GM23338 (cell line): ENCODE results near the gene TMEM163. TPM values are rescaled to one million over a fixed set of nuclear protein-coding genes. Genes with fewer than 3 reads are reported as not detected.

Source experiments
- ATAC-seq: fragments of 200-7000 bp; cut with Tn5 transposase; 3 replicates; pipeline ENCODE4 v1.9.1; 2020
- DNase-seq: peaks from one replicate; pipeline ENCODE4 v3.0.0-alpha.2; 2015; ENCODE audit warnings: low spot score
- H2AFZ ChIP-seq: fragments of 200-600 bp; sonication (generic); 2 replicates; pipeline ENCODE4 v1.8.0; 2016; ENCODE audit warnings: antibody characterized with exemption, mild to moderate bottlenecking, moderate library complexity
- H3F3A ChIP-seq: fragments of 200-600 bp; sonication (generic); replicated peaks from 2 replicates; pipeline ENCODE4 v1.8.0; 2017; ENCODE audit warnings: antibody characterized with exemption, mixed run types, low read depth
- H3K27ac ChIP-seq: fragments of 200-600 bp; sonication (generic); 2 replicates; pipeline ENCODE4 v1.6.1; 2016; ENCODE audit warnings: low read depth
- H3K27me3 ChIP-seq: fragments of 200-600 bp; sonication (generic); 2 replicates; pipeline ENCODE4 v1.8.0; 2016; ENCODE audit warnings: mild to moderate bottlenecking, mixed run types, moderate library complexity; ENCODE audit not compliant: insufficient read depth
- H3K36me3 ChIP-seq: fragments of 200-600 bp; sonication (generic); 2 replicates; pipeline ENCODE4 v1.8.0; 2016; ENCODE audit warnings: mild to moderate bottlenecking; ENCODE audit not compliant: insufficient read depth
- H3K4me1 ChIP-seq: fragments of 200-600 bp; sonication (generic); 2 replicates; pipeline ENCODE4 v1.8.0; 2016; ENCODE audit warnings: mild to moderate bottlenecking, moderate library complexity; ENCODE audit not compliant: insufficient read depth
- H3K4me2 ChIP-seq: fragments of 200-600 bp; sonication (generic); 2 replicates; pipeline ENCODE4 v1.7.1; 2017; ENCODE audit warnings: mixed run types
- H3K4me3 ChIP-seq: fragments of 200-600 bp; sonication (generic); 2 replicates; pipeline ENCODE4 v1.6.1; 2016; ENCODE audit warnings: mixed run types
- H3K79me2 ChIP-seq: fragments of 200-600 bp; sonication (generic); replicated peaks from 2 replicates; pipeline ENCODE4 v1.8.0; 2017; ENCODE audit warnings: mild to moderate bottlenecking; ENCODE audit not compliant: insufficient read depth
- H3K9me2 ChIP-seq: fragments of 200-600 bp; sonication (generic); 2 replicates; pipeline ENCODE4 v1.8.0; 2017; ENCODE audit not compliant: insufficient read depth
- H4K20me1 ChIP-seq: fragments of 200-600 bp; sonication (generic); replicated peaks from 2 replicates; pipeline ENCODE4 v1.8.0; 2017; ENCODE audit warnings: mild to moderate bottlenecking; ENCODE audit not compliant: insufficient read depth
- H3K27ac Mint-ChIP-seq: 2 replicates; pipeline ENCODE4 v1.8.0; 2020; ENCODE audit warnings: inconsistent platforms, mild to moderate bottlenecking, moderate library complexity, mixed read lengths
- H3K27me3 Mint-ChIP-seq: 3 replicates; pipeline ENCODE4 v1.8.0; 2022; ENCODE audit warnings: low read depth, mild to moderate bottlenecking, moderate library complexity, mixed read lengths, inconsistent platforms; ENCODE audit not compliant: insufficient read depth, poor library complexity
- H3K36me3 Mint-ChIP-seq: 3 replicates; pipeline ENCODE4 v1.8.0; 2021; ENCODE audit warnings: low read depth, mild to moderate bottlenecking, inconsistent platforms, moderate library complexity, mixed read lengths
- H3K4me1 Mint-ChIP-seq: 3 replicates; pipeline ENCODE4 v1.8.0; 2020; ENCODE audit warnings: mild to moderate bottlenecking, inconsistent platforms, mixed read lengths
- H3K4me3 Mint-ChIP-seq: 3 replicates; pipeline ENCODE4 v1.8.0; 2021; ENCODE audit warnings: moderate library complexity, mild to moderate bottlenecking, inconsistent platforms, mixed read lengths
- H3K9me3 Mint-ChIP-seq: 3 replicates; pipeline ENCODE4 v1.8.0; 2020; ENCODE audit warnings: moderate library complexity, mild to moderate bottlenecking, inconsistent platforms, mixed read lengths
- CTCF ChIP-seq, 2 experiments: fragments of 200-600 bp in 1 of 2; sonication (generic) in 1 of 2; conservative IDR thresholded peaks; 2 replicates each; pipeline versions ENCODE4 v1.5.1 to v1.6.1; 2016 to 2017; ENCODE audit warnings: antibody characterized with exemption in 2 of 2, low read depth in 2 of 2, mild to moderate bottlenecking in 2 of 2, moderate library complexity in 1 of 2
- ETS1 ChIP-seq: IDR thresholded peaks from 2 replicates; pipeline ENCODE4 v1.6.1; 2016; ENCODE audit warnings: antibody characterized with exemption
- EZH2 ChIP-seq: fragments of 200-600 bp; sonication (generic); IDR thresholded peaks from one replicate; pipeline ENCODE4 v1.8.0; 2017; ENCODE audit warnings: antibody characterized with exemption, mild to moderate bottlenecking, low read depth; ENCODE audit not compliant: unreplicated experiment
- EZH2phosphoT487 ChIP-seq: fragments of 200-600 bp; sonication (generic); IDR thresholded peaks from one replicate; pipeline ENCODE4 v1.8.1; 2018; ENCODE audit warnings: antibody characterized with exemption; ENCODE audit not compliant: unreplicated experiment
- JUNB ChIP-seq: IDR thresholded peaks from one replicate; pipeline ENCODE4 v1.6.1; 2016; ENCODE audit warnings: antibody characterized with exemption; ENCODE audit not compliant: unreplicated experiment
- NANOG ChIP-seq: IDR thresholded peaks from 2 replicates; pipeline ENCODE4 v1.6.1; 2016; ENCODE audit warnings: antibody characterized with exemption, borderline replicate concordance
- REST ChIP-seq: IDR thresholded peaks from one replicate; pipeline ENCODE4 v1.6.1; 2018; ENCODE audit warnings: antibody characterized with exemption; ENCODE audit not compliant: unreplicated experiment
- STAT1 ChIP-seq: IDR thresholded peaks from one replicate; pipeline ENCODE4 v1.6.1; 2016; ENCODE audit warnings: antibody characterized with exemption; ENCODE audit not compliant: unreplicated experiment
- ZNF114 ChIP-seq: fragments of 250-450 bp; sonication (Bioruptor Pico); IDR thresholded peaks from 2 replicates; pipeline ENCODE4 v1.5.0; 2020; ENCODE audit warnings: mild to moderate bottlenecking, moderate library complexity
- ZNF331 ChIP-seq: fragments of 250-450 bp; sonication (Bioruptor Pico); IDR thresholded peaks from 2 replicates; pipeline ENCODE4 v1.5.0; 2020; ENCODE audit warnings: low read depth, mild to moderate bottlenecking, moderate library complexity
- ZNF462 ChIP-seq: fragments of 250-450 bp; sonication (Bioruptor Pico); IDR thresholded peaks from 2 replicates; pipeline ENCODE4 v1.5.0; 2020; ENCODE audit warnings: mild to moderate bottlenecking, moderate library complexity
- polyA plus RNA-seq: library from polyadenylated mRNA; unstranded; fragments of >200 nt; fragmentation: Nextera tagmentation; extraction: Ambion mirVana; gene quantifications from 2 replicates; pipeline ENCODE4 v1.2.1, GENCODE V29; 2016
- total RNA-seq: library from RNA; depleted of rRNA; stranded (reverse); fragments of >200 nt; shearing (Covaris generic); gene quantifications from 2 replicates; pipeline ENCODE4 v1.2.3, GENCODE V29; 2014

Gene TMEM163
- total and polyA plus RNA-seq, 2 experiments from 2014 or later = 1.1 to 1.8 TPM

- Histone ChIP-seq H3K9me2 (peaks cover 6% of the 10 kb centered on the region; the same call in 1 of the 2 replicates), H2AFZ (no peak overlapping the region), H3K79me2 (no peaks in the 10 kb centered on the region), H3F3A (no peaks in the 10 kb centered on the region), H4K20me1 (no peaks in the 10 kb centered on the region), H3K4me2 (no peak overlapping the region), H3K4me1 (peaks cover 2% of the 10 kb centered on the region; the same call in 1 of the 2 replicates), H3K36me3 (no peaks in the 10 kb centered on the region), H3K4me3 (no peak overlapping the region), H3K27me3 (no peaks in the 10 kb centered on the region), H3K27ac (no peak overlapping the region)
- H3K27ac Mint-ChIP-seq = no peak overlapping the region
- peaks cover 7% of the 10 kb centered on the region; the same call in 2 of the 3 replicates for H3K4me1 Mint-ChIP-seq
- peaks cover 5% of the 10 kb centered on the region; the same call in 2 of the 3 replicates for H3K36me3 Mint-ChIP-seq
- H3K27me3 Mint-ChIP-seq = peaks cover 1% of the 10 kb centered on the region
- no peak overlapping the region for H3K4me3 Mint-ChIP-seq
- TF ChIP-seq REST (no peak), ZNF114 (CRISPR knock-in tag) (no peak), EZH2phosphoT487 (no peak), JUNB (no peak), STAT1 (no peak), ZNF462 (CRISPR knock-in tag) (no peak), ETS1 (no peak), EZH2 (no peak), NANOG (no peak), CTCF (conservative IDR thresholded peaks at IDR 0.05; ENCODE audit: low read depth in 2 of 2) (no peak), ZNF331 (CRISPR knock-in tag) (no peak)
- H3K9me3 Mint-ChIP-seq = peaks cover 15% of the 10 kb centered on the region; the same call in 2 of the 3 replicates
- ATAC-seq = no peak
- DNase-seq = no peak
Observed at GRCh38 chr2:134611316-134611715, 107.5 kb downstream of the TMEM163 start.
